ENCODE results near the gene TMPRSS4.

The TMPRSS4 gene

GRCh38 chr11:118167906-118168305, 91.0 kb downstream of the TMPRSS4 start:
- TF ChIP-seq CTCF (IDR thresholded peaks at IDR 0.05; ENCODE audit: low read depth, low read length): no peak
- H3K4me3 ChIP-seq (replicated peaks in 1 of 2; ENCODE audit: low read depth in 2 of 2, low read length in 2 of 2): no peak overlapping the region
- DNase-seq (ENCODE audit: low read depth in 2 of 2): no peak

GRCh38 chr11:118168316-118168715, 91.4 kb downstream of the TMPRSS4 start:
- no peak for TF ChIP-seq CTCF (IDR thresholded peaks at IDR 0.05; ENCODE audit: low read depth, low read length)
- no peak for DNase-seq (ENCODE audit: low read depth in 2 of 2)

DNA sequence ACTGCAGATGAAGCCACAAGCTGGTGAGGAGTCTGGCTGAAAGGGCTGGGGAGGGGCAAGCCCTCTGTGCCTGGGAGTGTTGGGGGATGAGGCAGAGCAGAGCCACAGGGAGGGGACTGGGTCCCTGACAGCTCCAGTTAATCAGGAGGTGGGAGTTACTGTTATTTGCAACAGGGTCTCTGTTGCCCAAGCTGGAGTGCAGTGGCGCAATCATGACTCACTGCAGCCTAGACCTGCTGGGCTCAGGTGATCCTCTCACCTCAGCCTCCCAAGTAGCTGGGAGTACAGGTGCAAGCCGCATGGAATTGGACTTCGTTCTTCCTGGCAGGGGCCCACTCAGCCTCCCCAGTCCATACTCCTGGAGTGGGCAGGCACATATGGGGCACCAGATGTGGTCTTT, 91.9 kb downstream of the TMPRSS4 start:
- no peak for TF ChIP-seq CTCF (IDR thresholded peaks at IDR 0.05; ENCODE audit: low read depth, low read length)

More at GRCh38 chr11:118168316-118168715, 91.4 kb downstream of the TMPRSS4 start:
- no peak overlapping the region for H3K4me3 ChIP-seq (replicated peaks in 1 of 2; ENCODE audit: low read depth in 2 of 2, low read length in 2 of 2)

DNA sequence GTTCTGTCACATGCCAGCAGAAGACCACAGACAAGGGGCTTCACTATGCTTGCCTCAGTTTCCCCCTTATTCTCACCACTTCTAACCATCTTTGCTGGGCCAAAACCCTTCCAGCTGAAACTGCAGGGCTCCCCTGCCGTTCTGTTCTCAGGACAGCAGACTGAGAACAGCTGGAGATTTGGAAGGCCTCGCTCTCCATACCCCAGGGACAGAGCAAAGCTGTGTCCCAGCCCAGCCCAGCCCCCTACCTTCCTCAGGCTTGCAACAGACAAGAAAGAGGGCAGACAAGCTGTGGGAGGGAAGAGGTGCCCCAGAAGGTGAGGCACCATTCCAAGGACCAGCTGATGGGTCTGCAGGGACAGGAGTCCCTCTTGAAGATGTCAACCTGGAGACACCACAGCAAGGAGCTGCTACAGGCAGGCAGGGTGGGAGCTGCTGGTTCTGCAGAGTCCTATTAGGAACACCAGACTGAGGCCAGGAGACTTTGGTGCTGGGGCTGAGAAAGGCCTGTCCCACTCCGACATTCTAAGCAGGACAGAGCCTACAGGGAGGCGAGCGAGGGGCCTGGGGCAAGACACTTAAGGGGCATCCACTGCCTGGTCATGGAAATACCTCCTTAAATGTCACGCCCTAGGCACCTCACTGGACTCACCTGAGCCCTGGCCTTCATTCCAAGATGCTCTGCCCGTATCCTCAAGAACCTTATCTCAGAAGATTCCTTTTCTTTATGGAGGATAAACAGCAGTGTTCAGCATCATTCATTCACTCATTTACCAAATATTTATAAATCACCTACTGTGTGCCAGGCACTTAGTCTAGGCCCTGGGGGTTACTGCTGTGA, 92.6 kb downstream of the TMPRSS4 start:
- no peak for DNase-seq (ENCODE audit: low read depth in 2 of 2)
- TF ChIP-seq CTCF (IDR thresholded peaks at IDR 0.05; ENCODE audit: low read depth, low read length): no peak
- no peak overlapping the region for H3K4me3 ChIP-seq (replicated peaks in 1 of 2; ENCODE audit: low read depth in 2 of 2, low read length in 2 of 2)

More for the DNA sequence above, 91.9 kb downstream of the TMPRSS4 start:
- no peak for DNase-seq (ENCODE audit: low read depth in 2 of 2)
- no peak overlapping the region for H3K4me3 ChIP-seq (replicated peaks in 1 of 2; ENCODE audit: low read depth in 2 of 2, low read length in 2 of 2)

- no peak for TF ChIP-seq CTCF (IDR thresholded peaks at IDR 0.05; ENCODE audit: low read depth, low read length)
- H3K4me3 ChIP-seq (replicated peaks in 1 of 2; ENCODE audit: low read depth in 2 of 2, low read length in 2 of 2): no peak overlapping the region
- no peak for DNase-seq (ENCODE audit: low read depth in 2 of 2)
Measured at GRCh38 chr11:118170231-118170630, 93.4 kb downstream of the TMPRSS4 start.

- no peak for DNase-seq (ENCODE audit: low read depth in 2 of 2)
- H3K4me3 ChIP-seq (replicated peaks in 1 of 2; ENCODE audit: low read depth in 2 of 2, low read length in 2 of 2): no peak overlapping the region
- no peak for TF ChIP-seq CTCF (IDR thresholded peaks at IDR 0.05; ENCODE audit: low read depth, low read length)
Measured at GRCh38 chr11:118170882-118171268, 94.0 kb downstream of the TMPRSS4 start.
